ENCODE data around the gene RNF114. TPM values are rescaled to one million over a fixed set of nuclear protein-coding genes. Genes with fewer than 3 reads are reported as not detected.

The RNF114 gene
- total and polyA plus RNA-seq, 10 of the 15 experiments (the other 5 are each of a cell fraction or from before 2014, with no cell fraction given): 28.0 to 82.3 (median 47.2) TPM

GRCh38 chr20:49906615-49907154, 29.5 kb upstream of the RNF114 start:
- 89% methylated on average over 15 of the region's 15 CpGs for WGBS (ENCODE audit: insufficient coverage, insufficient replicate concordance, low lambda C conversion rate, missing lambda C conversion rate)
- TF ChIP-seq SMAD1 (IDR thresholded peaks at IDR 0.05; ENCODE audit: low read depth, partially characterized antibody): no peak
- TF ChIP-seq EP300 (IDR thresholded peaks at IDR 0.05; ENCODE audit: borderline replicate concordance in 1 of 2, control insufficient read depth in 1 of 2, low read depth in 2 of 2, low read length in 2 of 2): no peak
- no peak for TF ChIP-seq RUNX3 (IDR thresholded peaks at IDR 0.05; ENCODE audit: low read length)
- TF ChIP-seq HDAC2 (IDR thresholded peaks at IDR 0.05): no peak
- no peak for TF ChIP-seq ZNF274 (IDR thresholded peaks at IDR 0.05; ENCODE audit: insufficient read depth, insufficient read length)
- no peak for TF ChIP-seq TARDBP (IDR thresholded peaks at IDR 0.05; ENCODE audit: borderline replicate concordance)
- no peak for TF ChIP-seq SP1 (IDR thresholded peaks at IDR 0.05; ENCODE audit: low read depth, low read length)
- TF ChIP-seq WRNIP1 (IDR thresholded peaks at IDR 0.05; ENCODE audit: borderline replicate concordance, low read depth, low read length): no peak
- TF ChIP-seq FOXK2 (IDR thresholded peaks at IDR 0.05): no peak
- TF ChIP-seq HCFC1 (IDR thresholded peaks at IDR 0.05; ENCODE audit: low read length): no peak
- TF ChIP-seq EGR1 (IDR thresholded peaks at IDR 0.05; ENCODE audit: borderline replicate concordance in 1 of 2, low read depth in 2 of 2, low read length in 2 of 2): no peak
- TF ChIP-seq KDM1A (IDR thresholded peaks at IDR 0.05; ENCODE audit: borderline replicate concordance): no peak
- TF ChIP-seq NR2C2 (IDR thresholded peaks at IDR 0.05; ENCODE audit: borderline replicate concordance, control insufficient read depth, insufficient read length, low read depth): no peak
- no peak for TF ChIP-seq BHLHE40 (IDR thresholded peaks at IDR 0.05; ENCODE audit: borderline replicate concordance in 1 of 2, low read depth in 2 of 2, low read length in 1 of 2)
- TF ChIP-seq ZBTB40 (IDR thresholded peaks at IDR 0.05; ENCODE audit: borderline replicate concordance): no peak
- no peak for TF ChIP-seq BACH1 (IDR thresholded peaks at IDR 0.05; ENCODE audit: borderline replicate concordance)
- TF ChIP-seq JUND (IDR thresholded peaks at IDR 0.05; ENCODE audit: low read depth, low read length): no peak
- no peak for TF ChIP-seq EZH2 (IDR thresholded peaks at IDR 0.05; ENCODE audit: borderline replicate concordance, control insufficient read depth, low read depth, low read length)
- TF ChIP-seq ATF2 (IDR thresholded peaks at IDR 0.05; ENCODE audit: low read length): no peak
- TF ChIP-seq TCF7 (IDR thresholded peaks at IDR 0.05; ENCODE audit: borderline replicate concordance): no peak
- Histone ChIP-seq H3K4me1 (ENCODE audit: control insufficient read depth, insufficient read depth, low read length) (no peaks in the 10 kb centered on the region), H4K20me1 (ENCODE audit: control insufficient read depth, insufficient read depth) (no peaks in the 10 kb centered on the region; the same call in 1 of the 2 replicates), H3K79me2 (ENCODE audit: control insufficient read depth, insufficient read depth, low read length) (peaks cover 3% of the 10 kb centered on the region; the same call in 1 of the 2 replicates), H3K4me3 (no peak overlapping the region), H3K27ac (ENCODE audit: control insufficient read depth, insufficient read depth) (no peak overlapping the region), H3K9ac (ENCODE audit: control insufficient read depth, insufficient read depth, low read length) (no peak overlapping the region), H3K27me3 (replicated peaks in 1 of 2; ENCODE audit: control insufficient read depth in 2 of 2, insufficient read depth in 2 of 2, low read length in 1 of 2) (no peaks in the 10 kb centered on the region), H3K36me3 (ENCODE audit: control insufficient read depth in 2 of 2, insufficient read depth in 2 of 2, low read length in 1 of 2) (peaks cover 17 to 23% of the 10 kb centered on the region in 2 experiments; a peak in 3 of 4 replicates), H3K9me3 (replicated peaks; ENCODE audit: control insufficient read depth, insufficient read depth, low read length) (no peaks in the 10 kb centered on the region), H3K4me2 (ENCODE audit: control insufficient read depth, insufficient read depth) (no peak overlapping the region), H2AFZ (ENCODE audit: control insufficient read depth, low read depth, low read length) (no peak overlapping the region)
- SMC1A ChIA-PET (ENCODE audit: uncharacterized antibody, unreplicated experiment): no interaction called here
- DNase-seq (ENCODE audit: low read depth, low spot score) (no peak), FAIRE-seq (no peak), ATAC-seq (no peak)
- in situ Hi-C loops (cut with MboI) (no loop called here), intact Hi-C loops (cut with micrococcal nuclease; ENCODE audit: unreplicated experiment) (no loop called here)
- BruUV-seq (replicated peaks): no TSS peak
- CTCF ChIA-PET: interaction anchor here (1.5 kb wide), 1 partner anchor 31 kb away, joined by 4 read pairs; no protein-coding TSS in a partner anchor
- POLR2A ChIA-PET: no interaction called here
- RAD21 ChIA-PET (ENCODE audit: unreplicated experiment): no interaction called here

Measured in GM12878 (cell line).